Prostate gland (tissue), 2 donors: ENCODE results near the gene IQGAP1. TPM values are rescaled to one million over a fixed set of nuclear protein-coding genes. Genes with fewer than 3 reads are reported as not detected.
"Not testable (repeated sequence)": the region's sequence is repeated elsewhere in the genome, so short reads cannot be mapped to it uniquely, and the experiment has no call there.

Source experiments
- DNase-seq: peaks from one replicate; pipeline ENCODE4 v3.0.0-alpha.2; 2019; ENCODE audit warnings: low spot score
- H3K27ac ChIP-seq, 2 donors: fragments of 200-600 bp; sonication (generic); 2 replicates each; pipeline ENCODE4 v1.5.1; 2017 to 2019
- H3K27me3 ChIP-seq: fragments of 200-600 bp; sonication (generic); replicated peaks from 2 replicates; pipeline ENCODE4 v1.5.1; 2019; ENCODE audit not compliant: insufficient read depth
- H3K36me3 ChIP-seq, 2 donors: fragments of 200-600 bp; sonication (generic); 1 replicate in 1 of 2; 2 replicates in 1 of 2; pipeline versions ENCODE4 v1.5.1 to v1.8.1; 2017 to 2019
- H3K4me1 ChIP-seq: fragments of 200-600 bp; sonication (generic); replicated peaks from 2 replicates; pipeline ENCODE4 v1.5.1; 2019
- H3K4me3 ChIP-seq, 2 donors: fragments of 200-600 bp; sonication (generic); 2 replicates each; pipeline ENCODE4 v1.5.1; 2017 to 2019
- H3K9me3 ChIP-seq: fragments of 200-600 bp; sonication (generic); 2 replicates; pipeline ENCODE4 v1.5.1; 2017
- CTCF ChIP-seq, 4 experiments: fragments of 200-600 bp in 2 of 4; fragments of 450-650 bp in 2 of 4; sonication (generic) in 2 of 4; IDR thresholded peaks; 1 replicate in 3 of 4; 2 replicates in 1 of 4; pipeline ENCODE4 v1.5.1; 2016 to 2019; ENCODE audit warnings: antibody characterized with exemption in 4 of 4, mild to moderate bottlenecking in 2 of 4, moderate library complexity in 2 of 4
- POLR2A ChIP-seq: fragments of 450-650 bp; IDR thresholded peaks from one replicate; pipeline ENCODE4 v1.6.1; 2016; ENCODE audit warnings: antibody characterized with exemption, mild to moderate bottlenecking
- POLR2AphosphoS5 ChIP-seq: sonication (generic); formaldehyde crosslinking; IDR thresholded peaks from one replicate; pipeline ENCODE4 v1.6.1; 2017; ENCODE audit warnings: antibody characterized with exemption
- WGBS: methylation state at CpG from one replicate; pipeline ENCODE4 v1.1.5; 2018; 5-methylcytosine and 5-hydroxymethylcytosine counted together
- intact Hi-C: fragments of 100-400 bp; cut with DNase I; formaldehyde crosslinking; loops from one replicate; pipeline ENCODE4 v1.14.2; 2022
- total RNA-seq, 2 donors: library from RNA; depleted of rRNA; stranded (reverse); fragments of >200 nt; gene quantifications; one replicate each; pipeline ENCODE4 v1.1.0, GENCODE V29; 2016

The IQGAP1 gene
- total RNA-seq, 2 donors from 2014 or later: 131 to 155 TPM

- 86% methylated on average over 2 of the region's 2 CpGs for WGBS
- H3K27ac ChIP-seq: no peak overlapping the region
- H3K4me1 ChIP-seq: no peaks in the 10 kb centered on the region
- no peaks in the 10 kb centered on the region for H3K36me3 ChIP-seq
- no peak overlapping the region for H3K4me3 ChIP-seq
- H3K9me3 ChIP-seq: no peaks in the 10 kb centered on the region
- DNase-seq: no peak
- no peak for TF ChIP-seq POLR2A
- TF ChIP-seq CTCF (IDR thresholded peaks at IDR 0.05): no peak
- no peak for TF ChIP-seq POLR2AphosphoS5
- H3K27me3 ChIP-seq: no peaks in the 10 kb centered on the region
- intact Hi-C loops: no loop called here
Observed at GRCh38 chr15:90513448-90513847, 125.4 kb downstream of the IQGAP1 start.

GRCh38 chr15:90513893-90514292 lies 125.9 kb downstream of the IQGAP1 start:
- H3K27ac ChIP-seq, H3K36me3 ChIP-seq, H3K9me3 ChIP-seq, H3K27me3 ChIP-seq, intact Hi-C loops, H3K4me3 ChIP-seq, DNase-seq, H3K4me1 ChIP-seq: not testable (repeated sequence)
- WGBS: 69% methylated on average over 2 of the region's 2 CpGs

GRCh38 chr15:90519688-90520087 lies 131.6 kb downstream of the IQGAP1 start:
- Histone ChIP-seq H3K4me1 (no peaks in the 10 kb centered on the region), H3K27ac (no peak overlapping the region), H3K9me3 (no peaks in the 10 kb centered on the region), H3K4me3 (no peak overlapping the region), H3K27me3 (no peaks in the 10 kb centered on the region), H3K36me3 (no peaks in the 10 kb centered on the region)
- 53% methylated on average over 1 of the region's 1 CpG for WGBS
- intact Hi-C loops: no loop called here
- TF ChIP-seq POLR2AphosphoS5 (no peak), CTCF (IDR thresholded peaks at IDR 0.05) (no peak), POLR2A (no peak)
- no peak for DNase-seq

- Histone ChIP-seq H3K27ac (no peak overlapping the region), H3K4me3 (no peak overlapping the region), H3K27me3 (no peaks in the 10 kb centered on the region), H3K4me1 (no peaks in the 10 kb centered on the region), H3K9me3 (no peaks in the 10 kb centered on the region), H3K36me3 (no peaks in the 10 kb centered on the region)
- DNase-seq: no peak
- 91% methylated on average over 5 of the region's 5 CpGs for WGBS
- intact Hi-C loops: no loop called here
- TF ChIP-seq POLR2A (no peak), CTCF (IDR thresholded peaks at IDR 0.05) (no peak), POLR2AphosphoS5 (no peak)
Observed at GRCh38 chr15:90520365-90520764, 132.3 kb downstream of the IQGAP1 start.

- WGBS: 93% methylated on average over 3 of the region's 3 CpGs
- no peaks in the 10 kb centered on the region for H3K9me3 ChIP-seq
- H3K27me3 ChIP-seq: no peaks in the 10 kb centered on the region
- TF ChIP-seq POLR2A: no peak
- TF ChIP-seq POLR2AphosphoS5: no peak
- no peak for TF ChIP-seq CTCF (IDR thresholded peaks at IDR 0.05)
- intact Hi-C loops: no loop called here
- no peaks in the 10 kb centered on the region for H3K4me1 ChIP-seq
- H3K27ac ChIP-seq: no peak overlapping the region
- H3K36me3 ChIP-seq: no peaks in the 10 kb centered on the region
- H3K4me3 ChIP-seq: no peak overlapping the region
- DNase-seq: no peak
Observed at GRCh38 chr15:90523373-90523772, 135.3 kb downstream of the IQGAP1 start.

- H3K9me3 ChIP-seq, H3K4me1 ChIP-seq, H3K27me3 ChIP-seq, H3K27ac ChIP-seq, H3K36me3 ChIP-seq, H3K4me3 ChIP-seq, DNase-seq, intact Hi-C loops: not testable (repeated sequence)
- 83% methylated on average over 6 of the region's 6 CpGs for WGBS
Observed at GRCh38 chr15:90524018-90524803, 136.2 kb downstream of the IQGAP1 start.
